ENCODE measurements around the gene WDR83.

GRCh38 chr19:12641456-12641855 lies 25.2 kb upstream of the WDR83 start:
- TF ChIP-seq POLR2A (IDR thresholded peaks at IDR 0.05; ENCODE audit: low read length) (no peak), GATA1 (IDR thresholded peaks at IDR 0.05; ENCODE audit: low read depth, low read length) (no peak)
